MM.1S (cell line): ENCODE measurements around the gene MPND.

Experiments
- EZH2 ChIP-seq: fragments of 300-600 bp; sonication (generic); optimal IDR thresholded peaks from 2 replicates; pipeline ENCODE3; 2017; ENCODE audit warnings: low read depth, mild to moderate bottlenecking, antibody characterized with exemption, low read length, mixed read lengths
- EZH2phosphoT487 ChIP-seq: fragments of 300-600 bp; sonication (generic); IDR thresholded peaks from 2 replicates; pipeline ENCODE4 v1.6.1; 2018; ENCODE audit warnings: antibody characterized with exemption, low read length
- TF ChIP-seq, protein P1 (sequence below): fragments of 300-600 bp; sonication (generic); IDR thresholded peaks from 2 replicates; pipeline ENCODE4 v1.5.1; 2016; ENCODE audit warnings: antibody characterized with exemption, low read length, mixed read lengths

DNA sequence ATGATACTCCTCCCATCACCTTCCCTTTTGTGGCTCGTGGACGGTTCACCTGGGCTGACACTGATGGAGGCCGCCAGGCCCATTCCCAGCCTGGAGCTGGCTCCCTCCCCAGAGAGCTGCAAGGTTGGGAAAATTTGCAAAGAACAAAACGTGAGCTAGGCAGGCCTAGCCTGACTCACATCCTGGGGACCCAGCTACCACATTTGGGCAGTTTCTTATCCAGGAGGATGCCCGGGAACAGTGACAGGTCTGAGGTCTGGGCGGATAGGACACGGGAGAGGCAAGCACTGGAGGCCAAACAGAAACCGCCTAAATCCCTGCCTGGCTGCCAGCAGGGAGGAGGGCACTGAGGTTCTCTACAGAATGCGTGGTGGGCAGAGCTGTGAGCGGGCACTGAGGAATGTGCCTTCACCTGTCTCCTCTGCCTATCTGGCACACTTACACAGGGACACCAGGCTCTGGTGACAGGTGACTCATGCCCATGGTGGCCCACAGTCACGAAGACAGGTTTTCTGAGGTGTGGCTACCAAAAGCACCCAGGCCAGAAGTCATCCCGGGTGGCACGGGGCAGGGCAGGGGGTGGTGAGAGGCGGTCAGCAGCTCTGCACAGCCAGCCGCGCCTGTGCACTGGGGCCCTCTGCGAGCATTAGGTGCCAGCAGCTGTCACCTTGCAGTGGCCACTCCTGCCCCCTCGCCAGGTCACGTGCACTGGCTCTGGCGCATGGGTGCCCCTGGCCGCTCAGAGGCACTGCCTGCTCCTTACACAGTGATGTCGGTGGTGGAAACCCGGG, 33.8 kb downstream of the MPND start:
- TF ChIP-seq, protein P1, sequence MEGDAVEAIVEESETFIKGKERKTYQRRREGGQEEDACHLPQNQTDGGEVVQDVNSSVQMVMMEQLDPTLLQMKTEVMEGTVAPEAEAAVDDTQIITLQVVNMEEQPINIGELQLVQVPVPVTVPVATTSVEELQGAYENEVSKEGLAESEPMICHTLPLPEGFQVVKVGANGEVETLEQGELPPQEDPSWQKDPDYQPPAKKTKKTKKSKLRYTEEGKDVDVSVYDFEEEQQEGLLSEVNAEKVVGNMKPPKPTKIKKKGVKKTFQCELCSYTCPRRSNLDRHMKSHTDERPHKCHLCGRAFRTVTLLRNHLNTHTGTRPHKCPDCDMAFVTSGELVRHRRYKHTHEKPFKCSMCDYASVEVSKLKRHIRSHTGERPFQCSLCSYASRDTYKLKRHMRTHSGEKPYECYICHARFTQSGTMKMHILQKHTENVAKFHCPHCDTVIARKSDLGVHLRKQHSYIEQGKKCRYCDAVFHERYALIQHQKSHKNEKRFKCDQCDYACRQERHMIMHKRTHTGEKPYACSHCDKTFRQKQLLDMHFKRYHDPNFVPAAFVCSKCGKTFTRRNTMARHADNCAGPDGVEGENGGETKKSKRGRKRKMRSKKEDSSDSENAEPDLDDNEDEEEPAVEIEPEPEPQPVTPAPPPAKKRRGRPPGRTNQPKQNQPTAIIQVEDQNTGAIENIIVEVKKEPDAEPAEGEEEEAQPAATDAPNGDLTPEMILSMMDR, result no peak
- TF ChIP-seq EZH2 (no peak), EZH2phosphoT487 (no peak)
